ENCODE results near the gene YWHAH.
A peak's percentile ranks its signal among the peaks of the same experiment; 100 is the strongest.

The YWHAH gene

GRCh38 chr22:31943978-31944699 is at the start of gene YWHAH:
Gene YWHAH (plus strand): TSS chr22:31944535. CDS start chr22:31944734, 199 bp downstream.
- DNase-seq = peak; percentile 97

GRCh38 chr22:31895411-31896123 is 48.8 kb upstream of the YWHAH start:
- no peak for DNase-seq

GRCh38 chr22:31896472-31896871 is 47.9 kb upstream of the YWHAH start:
- no peak for DNase-seq

- peak; percentile 62 for DNase-seq
These were observed 46.2 kb upstream of the YWHAH start for GRCh38 chr22:31897842-31898805.

GRCh38 chr22:31898926-31899325 is 45.4 kb upstream of the YWHAH start:
- no peak for DNase-seq

GRCh38 chr22:31899669-31900068 is 44.7 kb upstream of the YWHAH start:
- DNase-seq = no peak

- DNase-seq = no peak
These were observed 42.8 kb upstream of the YWHAH start for GRCh38 chr22:31901388-31902137.

GRCh38 chr22:31904651-31905050 is 39.7 kb upstream of the YWHAH start:
- no peak for DNase-seq

- no peak for DNase-seq
These were observed 39.0 kb upstream of the YWHAH start for GRCh38 chr22:31905356-31905755.

GRCh38 chr22:31906086-31906485 is 38.2 kb upstream of the YWHAH start:
- no peak for DNase-seq

- no peak for DNase-seq
These were observed 37.8 kb upstream of the YWHAH start for GRCh38 chr22:31906569-31906968.

GRCh38 chr22:31909977-31910376 is 34.4 kb upstream of the YWHAH start:
- no peak for DNase-seq

GRCh38 chr22:31911565-31912406 is 32.5 kb upstream of the YWHAH start:
- no peak for DNase-seq

- no peak for DNase-seq
These were observed 32.0 kb upstream of the YWHAH start for GRCh38 chr22:31912407-31912743.

GRCh38 chr22:31915586-31915985 is 28.7 kb upstream of the YWHAH start:
- DNase-seq = peak; percentile 51

GRCh38 chr22:31917227-31917921 is 27.0 kb upstream of the YWHAH start:
- DNase-seq = no peak

- DNase-seq = no peak
These were observed 24.6 kb upstream of the YWHAH start for GRCh38 chr22:31919730-31920129.

- no peak for DNase-seq
These were observed 24.0 kb upstream of the YWHAH start for GRCh38 chr22:31920306-31920705.

GRCh38 chr22:31921106-31921505 is 23.2 kb upstream of the YWHAH start:
- no peak for DNase-seq

- no peak for DNase-seq
These were observed 21.8 kb upstream of the YWHAH start for GRCh38 chr22:31922534-31922933.

GRCh38 chr22:31923136-31923535 is 21.2 kb upstream of the YWHAH start:
- DNase-seq = no peak
